Colon (tissue), 2 donors: Measurements from ENCODE around the gene SLC6A13.
"Not testable (repeated sequence)": the region's sequence is repeated elsewhere in the genome, so short reads cannot be mapped to it uniquely, and the experiment has no call there.

Experiments
- FAIRE-seq: peaks from 2 replicates; lab custom pipeline; 2012; peaks lifted over from hg19 to GRCh38; lab: Jason Lieb, UNC
- donor health status: control.
- donor health status: control.

SLC6A13 gene

DNA sequence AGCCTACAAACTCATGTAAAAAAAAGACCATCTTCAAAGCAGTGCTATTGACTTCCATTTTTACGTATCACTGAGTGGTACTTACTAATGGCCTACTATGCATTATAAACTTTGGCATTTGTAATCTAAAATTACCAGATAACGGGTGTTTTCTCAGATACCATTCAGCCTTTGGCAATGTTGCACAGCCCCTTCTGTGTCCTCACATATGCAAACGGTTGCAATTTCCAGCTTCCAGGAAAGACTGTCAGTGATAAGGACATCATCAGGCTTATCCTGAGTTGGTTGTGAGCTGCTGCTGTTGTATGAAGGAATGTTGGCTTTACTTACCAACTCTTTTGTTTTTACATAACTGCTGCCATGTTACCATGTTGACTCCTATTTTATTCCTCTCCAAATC lies 1.6 kb upstream of the SLC6A13 start:
- FAIRE-seq, result no peak

DNA sequence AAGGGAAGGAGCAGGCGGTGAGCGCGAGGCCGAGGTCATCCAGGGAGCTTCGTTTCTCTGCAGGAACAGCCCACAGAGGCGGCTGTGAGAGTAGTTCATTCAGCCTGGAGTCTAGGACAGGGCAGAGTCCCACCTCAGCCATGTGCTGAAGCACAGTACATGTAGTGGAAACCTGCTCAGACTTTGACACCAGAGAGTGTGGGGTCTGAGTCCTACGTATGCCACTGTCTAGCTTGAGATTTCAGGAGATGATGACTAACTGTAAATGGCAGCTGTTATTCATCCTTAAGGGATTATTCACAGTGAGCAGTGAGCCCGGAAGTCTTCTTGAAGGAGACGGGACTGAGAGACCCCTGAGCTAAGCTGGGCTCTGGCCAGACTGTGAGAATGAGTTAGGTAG lies 938 bp upstream of the SLC6A13 start:
- no peak for FAIRE-seq

DNA sequence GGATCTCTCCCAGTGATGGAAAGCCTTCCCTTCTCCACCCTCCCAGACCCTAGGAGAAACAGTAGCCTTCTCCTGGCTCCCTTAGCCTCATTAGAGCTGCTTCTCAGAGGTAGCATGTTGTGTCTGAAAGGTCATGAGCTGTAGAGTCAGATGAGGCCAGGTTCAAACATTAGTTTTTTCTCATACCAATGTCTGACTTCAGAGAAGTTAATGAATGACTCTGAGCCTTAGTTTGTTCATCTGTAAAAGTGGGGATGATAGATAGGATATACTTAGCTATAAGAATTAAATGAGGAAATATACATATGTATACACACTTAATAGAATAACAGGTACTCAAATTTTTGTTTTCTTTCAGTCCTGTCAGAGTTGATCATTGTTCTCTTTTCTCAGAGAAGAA lies 523 bp downstream of the SLC6A13 start:
- no peak for FAIRE-seq

DNA sequence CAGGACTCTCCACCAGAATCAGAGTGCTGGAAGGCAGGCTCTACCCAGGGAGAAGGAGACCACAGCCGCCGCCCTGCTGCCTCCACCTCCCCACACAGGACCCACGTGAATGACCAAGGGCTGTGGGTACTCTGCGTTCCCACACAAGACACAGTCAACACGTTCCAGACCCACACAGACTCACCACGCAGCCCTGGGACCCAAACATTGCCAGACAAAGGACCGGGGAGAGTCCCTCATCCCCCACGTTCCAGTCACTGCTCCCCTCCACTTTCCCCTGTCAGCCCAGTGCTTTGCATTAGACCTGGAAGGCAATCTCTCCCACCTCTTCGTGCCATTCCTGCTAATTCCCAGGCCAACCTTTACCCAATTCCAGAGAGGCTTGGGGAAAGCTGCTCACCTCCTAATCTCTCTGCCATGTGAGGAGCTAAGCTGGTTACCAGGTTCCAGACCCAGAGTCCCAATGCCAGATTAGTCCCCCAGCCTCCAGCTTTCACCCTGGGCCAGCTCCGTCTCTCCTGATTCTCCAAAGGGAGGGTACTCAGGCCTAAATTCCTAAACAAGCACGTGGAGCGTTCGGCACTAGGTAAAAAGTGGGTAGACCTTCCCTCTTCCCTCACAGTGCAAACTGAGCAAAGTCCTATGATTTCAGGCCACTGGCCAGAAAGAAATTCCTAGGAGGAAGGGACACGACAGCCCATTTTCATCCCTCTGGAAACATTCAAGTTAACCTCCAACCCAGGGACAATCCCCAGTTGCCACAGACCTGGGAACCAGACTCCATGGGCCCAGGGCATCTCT lies 4.9 kb downstream of the SLC6A13 start:
- FAIRE-seq, result no peak

DNA sequence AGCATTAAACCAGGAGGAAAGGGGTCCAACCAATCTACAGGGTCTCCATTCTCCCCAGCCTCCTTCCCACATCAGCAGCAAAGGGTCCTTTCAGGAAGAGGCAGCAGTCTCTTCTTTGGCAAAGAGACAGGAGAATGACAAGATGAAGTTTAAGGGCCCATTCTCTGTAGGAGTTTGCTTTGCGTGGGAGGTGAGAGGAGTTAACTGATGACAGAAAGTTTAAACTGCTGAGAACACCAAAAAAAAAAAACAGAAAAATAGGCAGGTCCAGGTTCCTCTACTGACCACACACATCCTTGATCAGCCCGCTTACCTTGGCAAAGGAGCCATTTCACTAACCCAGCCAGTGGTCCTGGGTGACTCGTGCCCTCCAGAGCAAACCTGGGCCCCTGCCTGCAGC lies 5.7 kb downstream of the SLC6A13 start:
- no peak for FAIRE-seq

DNA sequence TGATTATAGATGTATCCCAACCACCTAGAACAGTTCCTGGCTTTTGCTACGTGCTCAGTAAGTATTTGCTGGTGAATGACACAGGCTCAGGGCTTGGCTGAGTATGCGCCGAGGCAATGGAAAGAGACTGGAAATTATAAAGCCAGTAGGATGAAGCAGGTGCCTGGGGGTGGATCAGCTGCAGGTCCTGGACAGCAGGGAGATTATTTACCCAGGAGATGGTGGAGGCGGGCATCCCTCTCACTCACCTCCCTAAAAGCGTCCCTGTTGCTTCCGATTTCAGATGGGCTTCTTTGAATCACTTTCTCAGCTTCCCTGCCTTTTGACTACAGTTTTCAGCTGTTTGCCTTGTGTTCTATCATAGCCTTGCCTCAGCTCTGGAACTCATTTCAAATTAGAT lies 6.4 kb downstream of the SLC6A13 start:
- no peak for FAIRE-seq

DNA sequence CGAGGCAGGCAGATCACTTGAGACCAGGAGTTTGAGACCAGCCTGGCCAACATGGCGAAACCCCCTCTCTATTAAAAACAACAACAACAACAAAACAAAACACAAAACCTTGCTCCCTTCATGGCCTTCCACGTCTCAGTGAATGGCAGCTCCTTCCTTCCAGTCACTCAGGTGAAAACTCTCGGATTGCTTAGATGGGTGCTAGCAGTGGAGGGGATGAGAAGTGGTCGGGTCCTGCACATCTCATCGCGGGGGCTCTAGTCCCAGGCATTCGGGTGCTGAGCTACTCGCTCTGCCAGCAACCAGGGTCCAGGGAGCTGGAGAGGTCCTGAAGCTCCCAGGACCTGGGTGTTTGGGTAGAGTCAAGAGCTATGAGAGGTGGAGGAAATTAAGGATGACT lies 7.7 kb downstream of the SLC6A13 start:
- FAIRE-seq, result no peak

DNA sequence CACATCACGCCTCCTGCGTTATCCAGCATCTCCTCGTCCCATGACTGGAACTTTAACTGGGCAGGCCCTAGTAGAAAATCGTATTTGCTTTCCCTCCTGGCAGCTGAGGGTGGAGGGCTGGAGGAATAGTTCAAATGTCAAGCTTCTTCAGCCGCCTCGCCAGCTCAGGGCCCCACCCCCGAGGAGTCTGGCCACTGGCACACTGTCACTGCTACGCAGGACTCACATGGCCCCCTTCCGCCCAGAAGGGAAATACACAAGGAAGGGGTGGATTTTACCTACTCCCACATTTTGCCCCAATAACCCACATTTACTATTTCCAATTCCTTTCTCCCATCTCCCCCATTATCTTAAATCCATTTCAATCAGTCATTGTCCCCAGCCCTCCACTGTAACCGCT lies 8.6 kb downstream of the SLC6A13 start:
- no peak for FAIRE-seq

DNA sequence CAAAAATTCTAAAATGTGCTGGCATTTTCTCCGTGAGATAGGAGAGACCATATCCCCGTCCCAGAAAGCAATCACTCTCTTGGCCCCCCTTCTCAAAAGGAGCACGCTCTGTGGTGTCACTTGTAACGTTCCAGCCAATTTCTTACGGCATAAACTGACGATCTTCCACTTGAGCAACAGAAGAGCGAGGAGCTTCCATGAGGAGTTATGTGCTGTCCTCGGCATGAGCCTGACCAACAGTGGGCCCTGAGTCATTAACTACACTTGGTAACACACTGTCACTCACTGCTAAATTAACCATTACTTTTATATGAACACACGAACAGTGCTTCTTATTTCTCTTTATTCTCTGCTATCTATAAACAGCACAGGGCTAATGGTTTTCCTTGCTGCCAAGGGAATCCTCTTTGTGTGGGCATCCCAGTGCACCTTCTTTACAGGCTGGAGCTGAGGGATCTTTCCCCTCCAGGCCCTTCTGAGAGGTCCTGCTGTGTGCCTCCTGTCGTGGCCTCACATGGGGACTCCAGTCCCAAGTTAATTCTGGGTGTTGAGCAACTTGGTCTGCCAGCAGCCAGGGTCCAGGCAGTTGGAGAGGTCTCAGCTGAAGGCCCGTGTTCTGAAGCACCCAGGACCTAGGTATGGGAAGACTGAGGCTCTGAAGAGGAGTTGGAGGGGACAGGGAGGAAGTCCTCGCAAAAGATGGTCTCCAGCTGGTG lies 9.4 kb downstream of the SLC6A13 start:
- FAIRE-seq, result no peak

DNA sequence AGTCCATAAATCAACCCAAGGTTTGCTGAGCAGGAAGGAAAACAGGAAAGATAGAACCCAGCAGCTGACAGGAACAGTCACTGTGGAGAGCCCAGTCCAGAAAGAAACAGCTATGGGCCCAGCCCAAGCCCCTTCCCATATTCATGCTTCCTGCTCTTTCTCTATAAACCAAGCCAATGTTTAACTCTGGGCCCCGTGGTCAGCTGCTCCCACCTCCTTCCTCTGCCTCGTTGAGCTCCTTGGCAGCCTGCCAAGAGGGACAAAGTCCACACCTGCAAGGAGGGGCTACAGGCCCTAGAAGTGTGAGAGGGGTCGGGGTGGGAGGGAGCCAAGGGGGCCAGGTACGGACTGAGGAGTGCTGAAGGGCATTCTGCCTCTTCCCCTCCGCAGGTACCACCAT lies 10.0 kb downstream of the SLC6A13 start:
- no peak for FAIRE-seq

DNA sequence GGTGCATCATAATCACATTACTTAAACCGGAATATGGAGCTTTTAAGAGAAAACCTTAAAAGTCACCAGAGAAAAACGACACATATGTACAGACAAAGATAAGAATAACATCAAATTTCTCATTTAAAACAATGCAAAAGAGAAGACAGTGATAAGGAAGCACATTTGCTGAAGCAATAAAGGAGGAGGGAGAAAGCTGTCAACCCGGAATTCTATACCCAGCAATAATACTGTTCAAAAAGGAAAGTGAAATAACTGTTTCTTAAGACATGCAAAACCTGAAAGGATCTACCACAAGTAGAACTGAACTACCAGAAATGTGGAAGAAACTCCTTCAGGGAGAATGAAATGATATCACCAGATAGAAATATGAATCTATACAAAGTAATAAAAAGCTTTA lies 15.4 kb downstream of the SLC6A13 start:
- FAIRE-seq, result no peak

DNA sequence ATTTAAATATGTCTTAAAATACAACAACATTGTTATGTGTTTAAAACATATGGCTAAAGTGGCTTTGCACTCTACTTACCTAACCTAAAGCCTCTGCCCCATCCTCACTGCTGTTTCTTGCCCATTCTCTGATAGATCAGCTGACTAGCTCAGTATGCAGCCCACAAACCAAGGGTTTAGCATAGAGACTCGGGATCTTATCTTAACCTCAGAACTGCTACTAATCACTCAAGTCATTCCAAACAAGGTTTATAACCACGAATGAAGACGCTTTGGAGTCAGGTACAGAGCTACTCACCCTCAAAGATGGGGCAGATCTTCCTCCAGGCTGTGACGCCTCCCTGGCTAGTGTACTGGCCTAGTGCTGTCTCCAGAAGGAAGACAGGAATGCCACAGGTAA lies 19.3 kb downstream of the SLC6A13 start:
- no peak for FAIRE-seq

DNA sequence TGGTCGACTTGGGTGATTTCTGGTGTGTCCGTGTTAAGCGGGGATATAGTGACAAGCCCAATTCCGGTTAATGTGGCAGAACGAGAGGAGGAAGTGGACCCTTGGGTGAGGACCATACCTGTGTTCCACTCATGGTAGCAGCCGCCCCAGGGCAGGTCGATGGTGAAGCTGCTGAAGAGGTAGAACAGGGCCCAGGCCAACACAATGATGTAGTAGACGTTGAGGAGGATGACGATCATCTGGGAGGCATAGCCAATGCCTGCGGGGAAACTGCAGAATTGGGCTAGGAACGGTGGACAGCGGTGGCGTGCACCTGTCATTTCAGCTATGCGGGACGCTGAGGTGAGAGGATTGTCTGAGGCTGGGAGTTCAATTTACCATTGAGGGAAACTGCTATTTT lies 20.1 kb downstream of the SLC6A13 start:
- no peak for FAIRE-seq

DNA sequence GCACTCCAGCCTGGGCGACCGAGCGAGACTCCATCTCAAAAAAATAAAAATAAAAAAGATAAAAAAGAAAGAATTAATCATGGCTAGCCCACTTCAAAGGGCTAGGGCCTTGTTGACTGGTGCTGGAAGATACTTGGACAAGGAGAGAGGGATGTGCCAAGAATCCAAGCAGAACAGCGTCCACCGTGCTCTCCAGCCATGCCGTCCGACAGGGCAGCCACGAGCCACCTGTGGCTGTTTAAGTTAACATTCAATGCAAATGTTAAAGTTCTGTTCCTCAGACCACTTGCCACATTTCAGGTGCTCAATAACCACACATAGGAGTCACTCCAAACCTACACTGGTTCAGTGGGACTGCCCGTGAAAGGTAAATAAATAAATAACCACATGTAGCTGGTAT lies 21.4 kb downstream of the SLC6A13 start:
- FAIRE-seq, result no peak

DNA sequence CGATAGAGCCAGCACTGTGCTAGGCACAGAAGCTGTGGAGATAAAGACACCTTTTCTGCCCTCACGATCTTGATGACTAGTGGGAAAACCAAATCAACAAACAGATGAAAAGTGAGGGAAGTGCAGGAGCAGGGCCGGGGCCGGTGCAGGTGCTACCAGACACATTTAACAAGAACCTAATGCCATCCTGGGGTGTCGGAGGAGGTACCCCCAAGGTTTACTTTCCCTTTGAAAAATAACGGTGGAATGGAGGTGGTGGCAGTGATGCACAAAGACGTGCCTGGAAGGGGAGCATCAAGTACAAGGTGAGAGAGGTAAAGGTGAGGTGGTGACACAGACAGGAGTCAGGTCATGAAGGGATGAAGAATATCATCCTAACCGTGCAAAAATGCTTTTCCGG lies 22.1 kb downstream of the SLC6A13 start:
- FAIRE-seq, result no peak

DNA sequence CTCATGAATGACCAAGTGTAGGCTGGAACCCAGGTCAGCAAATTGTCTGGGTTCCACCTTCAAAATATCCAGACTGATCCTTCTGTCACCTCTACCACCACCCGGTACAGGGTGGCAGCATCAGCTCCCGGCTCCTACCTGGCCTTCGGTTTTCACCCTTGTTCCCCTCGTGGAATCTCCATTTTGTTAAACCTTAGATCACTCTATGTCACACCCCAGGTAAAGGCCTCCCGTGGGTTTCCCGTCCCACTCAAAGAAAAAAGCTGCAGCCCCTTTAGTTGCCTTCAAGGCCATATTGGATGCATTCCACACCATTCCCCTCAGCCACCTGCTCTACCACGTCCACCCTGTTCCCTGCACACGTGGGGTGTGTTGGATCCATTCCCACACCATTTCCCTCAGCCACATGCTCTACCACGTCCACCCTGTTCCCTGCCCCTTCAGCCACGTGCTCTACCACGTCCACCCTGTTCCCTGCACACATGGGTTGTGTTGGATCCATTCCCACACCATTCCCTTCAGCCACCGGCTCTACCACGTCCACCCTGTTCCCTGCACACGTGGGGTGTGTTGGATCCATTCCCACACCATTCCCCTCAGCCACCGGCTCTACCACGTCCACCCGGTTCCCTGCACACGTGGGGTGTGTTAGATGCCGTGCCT lies 23.8 kb downstream of the SLC6A13 start:
- no peak for FAIRE-seq

DNA sequence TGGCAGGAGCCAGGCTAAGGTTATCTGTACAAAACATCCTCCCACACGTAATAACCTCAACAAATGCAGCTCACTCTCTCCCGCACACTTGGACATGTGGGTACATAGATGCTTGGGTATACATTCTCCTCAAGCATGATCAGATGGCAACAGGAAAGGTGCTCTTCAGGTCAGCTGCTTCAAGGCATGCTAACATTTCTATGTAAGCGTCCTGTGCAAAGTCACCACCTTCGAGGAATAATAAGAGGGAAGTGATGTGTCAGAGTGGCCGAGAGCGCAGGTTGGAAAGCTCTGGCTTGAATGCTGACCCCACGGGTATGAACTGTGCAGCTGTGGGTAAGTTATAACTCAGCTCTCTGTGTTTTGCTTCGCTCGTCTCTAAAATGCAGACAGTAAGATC lies 24.5 kb downstream of the SLC6A13 start:
- no peak for FAIRE-seq

DNA sequence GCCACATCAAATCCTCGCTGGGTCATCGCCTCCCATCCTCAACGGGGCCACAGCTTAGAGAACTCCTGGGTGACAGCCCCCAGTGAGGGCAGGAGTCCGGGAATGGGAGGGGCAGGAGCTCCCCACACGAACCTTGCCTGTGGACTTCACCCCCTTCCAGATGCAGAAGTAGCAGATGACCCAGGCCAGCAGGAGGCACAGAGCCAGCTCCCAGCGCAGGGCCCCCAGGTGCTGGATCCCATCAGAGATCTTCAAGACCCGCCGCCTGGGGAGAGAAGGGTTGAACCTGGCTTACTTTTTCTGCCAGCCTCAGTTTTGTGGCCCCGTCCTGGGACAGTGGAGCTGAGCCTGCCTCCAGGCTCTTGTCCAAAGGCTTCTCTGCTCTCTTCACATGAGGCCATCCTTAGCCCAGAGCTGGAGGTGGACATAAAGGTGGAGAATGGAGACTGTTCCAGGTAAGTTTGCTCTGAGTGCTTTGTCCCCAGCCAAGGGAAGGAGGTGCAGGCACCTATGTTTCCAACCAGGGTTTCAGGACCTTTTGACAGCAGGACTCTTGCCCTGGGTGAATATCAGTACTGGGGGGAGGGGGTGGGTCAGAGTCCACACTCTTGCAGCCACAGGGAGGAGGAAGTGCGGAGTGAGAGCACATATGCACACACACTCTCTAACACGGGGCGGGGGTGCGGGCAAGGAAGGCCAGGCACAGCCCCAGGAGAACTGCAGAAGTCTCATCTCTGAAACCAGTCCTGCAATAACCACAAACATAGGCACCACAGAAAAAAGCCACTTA lies 25.4 kb downstream of the SLC6A13 start:
- no peak for FAIRE-seq

DNA sequence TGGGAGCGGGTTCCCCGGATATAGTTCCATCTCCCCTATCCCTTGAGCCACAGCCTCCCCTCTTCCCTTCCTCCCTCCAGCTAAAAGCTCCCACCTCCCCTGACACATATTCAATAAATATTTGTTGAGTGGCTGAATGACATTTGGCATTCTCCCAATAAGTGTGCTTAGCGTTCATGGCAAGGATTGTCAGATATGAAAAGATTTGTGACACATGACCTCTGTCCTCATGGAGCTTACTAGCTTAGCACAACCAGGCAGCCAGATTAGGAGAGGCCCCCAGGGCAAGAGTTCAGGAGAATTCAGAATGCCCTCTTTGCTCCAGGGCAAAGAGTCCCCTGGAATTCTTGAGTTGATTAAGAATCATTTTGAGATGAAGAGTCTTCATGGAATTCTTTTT lies 26.2 kb downstream of the SLC6A13 start:
- no peak for FAIRE-seq

DNA sequence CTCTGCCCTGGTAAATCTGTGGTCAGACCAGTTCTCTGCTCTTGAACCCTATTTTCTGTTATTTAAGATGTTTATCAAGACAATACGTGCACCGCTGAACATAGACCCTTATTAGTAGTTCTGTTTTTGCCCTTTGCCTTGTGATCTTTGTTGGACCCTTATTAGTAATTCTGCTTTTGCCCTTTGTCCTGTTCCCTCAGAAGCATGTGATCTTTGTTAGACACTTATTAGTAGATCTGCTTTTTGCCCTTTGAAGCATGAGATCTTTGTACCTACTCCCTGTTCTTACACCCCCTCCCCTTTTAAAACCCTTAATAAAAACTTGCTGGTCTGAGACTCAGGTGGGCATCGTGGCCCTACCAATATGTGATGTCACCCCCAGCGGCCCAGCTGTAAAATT lies 26.7 kb downstream of the SLC6A13 start:
- FAIRE-seq, result not testable (repeated sequence)

DNA sequence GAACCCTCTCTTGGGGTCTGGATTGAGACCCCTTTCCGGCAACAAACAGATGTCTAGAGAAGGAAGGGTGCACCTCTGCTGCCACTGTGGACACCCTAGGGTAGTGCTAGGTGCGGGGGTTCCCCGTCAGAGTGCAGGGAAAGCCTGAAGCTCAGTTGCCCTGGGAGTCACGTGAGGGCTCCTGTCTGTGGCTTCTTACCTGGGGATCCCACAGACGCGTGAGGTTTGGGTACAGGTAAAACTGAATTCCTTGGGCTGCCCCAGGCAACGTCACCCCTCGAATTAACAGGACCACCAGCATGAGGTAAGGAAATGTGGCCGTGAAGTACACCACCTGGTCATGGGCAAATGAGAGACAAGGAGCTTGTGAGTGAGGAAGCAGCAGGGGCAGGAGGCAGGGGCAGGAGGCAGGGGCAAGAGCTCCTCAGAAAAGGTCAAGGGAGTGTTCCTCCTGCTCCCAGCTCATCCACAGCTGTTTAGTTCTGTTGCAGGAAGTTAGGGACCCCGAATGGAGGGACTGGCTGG lies 27.7 kb downstream of the SLC6A13 start:
- FAIRE-seq, result no peak

DNA sequence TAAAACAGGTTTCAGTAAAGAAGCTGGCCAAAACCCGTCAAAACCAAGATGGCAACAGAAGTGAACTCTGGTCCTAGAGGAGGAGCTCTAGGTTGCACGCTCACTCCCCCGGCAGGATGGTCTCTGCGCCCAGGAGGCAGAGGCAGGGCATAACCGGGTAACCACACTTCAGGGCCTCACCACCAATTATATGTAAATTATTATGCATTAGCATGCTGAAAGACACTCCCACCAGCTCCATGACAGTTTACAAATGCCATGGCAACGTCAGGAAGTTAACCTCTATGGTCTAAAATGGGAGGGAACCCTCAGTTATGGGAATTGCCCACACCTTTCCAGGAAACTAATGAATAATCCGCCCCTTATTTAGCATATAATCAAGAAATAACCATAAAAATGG lies 28.6 kb downstream of the SLC6A13 start:
- no peak for FAIRE-seq
